Activated CD8-positive, alpha-beta memory T cell treated with anti-CD3 and anti-CD28 coated beads, Interleukin-2, amount 50 U/mL, for 4 hours (primary cell): ENCODE data around the gene AR.
"Not testable (repeated sequence)": the region's sequence is repeated elsewhere in the genome, so short reads cannot be mapped to it uniquely, and the experiment has no call there.

Experiments
- DNase-seq: peaks from one replicate; pipeline ENCODE4 v3.0.0-alpha.2; 2020

The AR gene

GRCh38 chrX:67637293-67637692 is 93.5 kb downstream of the AR start:
- DNase-seq, result not testable (repeated sequence)

GRCh38 chrX:67648361-67648760 is 104.5 kb downstream of the AR start:
- no peak for DNase-seq

- no peak for DNase-seq
Measured at GRCh38 chrX:67651437-67652142, 107.8 kb downstream of the AR start.

DNA sequence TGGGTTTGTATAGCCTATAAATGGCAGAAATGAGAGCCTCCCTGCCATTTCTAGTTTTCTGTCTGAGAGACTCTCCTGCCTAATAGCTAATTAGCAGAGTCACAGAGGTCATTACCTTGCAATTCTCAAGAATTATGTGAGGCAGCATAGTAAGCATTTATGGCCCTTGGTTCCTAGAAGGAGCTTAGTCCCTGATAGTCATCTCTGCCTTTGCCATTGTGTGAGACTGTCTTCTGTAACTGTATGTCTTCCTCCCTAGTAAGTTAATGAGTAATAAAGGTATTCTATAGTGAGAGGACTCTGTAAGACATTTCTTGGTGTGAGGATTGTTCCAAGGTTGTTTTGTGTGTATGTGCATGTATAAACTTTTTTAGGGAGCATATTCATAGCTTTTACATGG is 108.7 kb downstream of the AR start:
- DNase-seq, result no peak

DNA sequence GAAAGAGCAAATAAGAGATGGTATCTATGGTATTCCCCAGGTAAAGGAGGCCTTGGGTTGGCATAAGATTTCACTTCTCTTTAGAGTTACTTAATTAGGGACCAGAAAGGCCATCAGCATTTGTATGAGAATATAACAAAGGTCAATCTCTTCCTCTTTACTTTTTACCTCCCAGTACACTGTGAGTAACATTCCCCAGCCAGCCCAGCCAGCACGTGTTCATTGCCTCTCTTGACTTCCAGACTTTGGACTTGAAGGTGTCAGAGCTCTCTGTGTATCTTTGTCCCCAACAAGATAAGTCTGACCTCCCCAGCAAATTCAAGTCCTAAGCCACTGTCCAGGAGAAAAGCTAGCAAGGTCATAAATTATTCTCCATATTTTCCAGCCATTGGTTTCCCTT is 110.5 kb downstream of the AR start:
- no peak for DNase-seq

DNA sequence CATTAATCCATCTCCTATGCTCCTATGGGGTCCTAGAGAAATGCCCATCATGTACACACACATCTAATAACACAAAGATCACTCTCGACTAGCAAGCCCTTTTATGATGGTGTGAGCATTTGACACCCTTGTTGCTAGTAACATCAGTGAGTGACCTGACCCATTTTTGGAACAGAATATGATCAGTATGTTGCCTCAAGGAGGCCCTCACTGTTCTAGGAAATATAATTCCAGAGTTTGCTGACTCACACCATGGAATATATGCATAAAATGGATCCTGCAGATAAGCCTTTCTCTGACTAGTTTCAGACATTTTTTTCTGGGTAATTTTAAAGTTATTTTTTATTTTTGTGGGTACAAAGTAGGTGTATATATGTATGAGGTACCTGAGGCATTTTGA is 121.8 kb downstream of the AR start:
- DNase-seq, result no peak

- not testable (repeated sequence) for DNase-seq
Measured at GRCh38 chrX:67670717-67671116, 126.9 kb downstream of the AR start.

DNA sequence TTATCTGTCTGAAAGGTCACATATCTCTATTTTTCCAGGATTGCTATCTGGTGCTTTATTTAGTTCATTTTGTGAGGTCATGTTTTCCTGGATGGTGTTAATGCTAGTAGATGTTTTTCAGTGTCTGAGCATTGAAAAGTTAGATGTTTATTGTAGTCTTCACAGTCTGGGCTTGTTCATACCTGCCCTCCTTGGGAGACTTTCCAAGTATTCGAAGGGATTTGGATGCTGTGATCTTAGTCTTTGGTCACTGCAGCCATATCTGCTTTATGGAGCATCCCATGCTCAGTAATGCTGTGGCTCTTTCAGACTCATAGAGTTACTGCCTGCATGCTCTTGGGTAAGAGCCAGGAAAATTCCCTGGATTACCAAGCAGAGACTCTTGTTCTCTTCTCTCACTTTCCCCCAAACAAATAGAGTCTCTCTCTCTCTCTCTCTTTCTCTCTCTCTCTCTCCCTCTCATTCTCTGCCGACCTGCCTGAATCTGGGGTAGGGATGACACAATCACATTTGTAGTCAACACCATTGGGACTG is 130.0 kb downstream of the AR start:
- DNase-seq, result no peak

GRCh38 chrX:67674741-67675140 is 130.9 kb downstream of the AR start:
- DNase-seq, result no peak

DNA sequence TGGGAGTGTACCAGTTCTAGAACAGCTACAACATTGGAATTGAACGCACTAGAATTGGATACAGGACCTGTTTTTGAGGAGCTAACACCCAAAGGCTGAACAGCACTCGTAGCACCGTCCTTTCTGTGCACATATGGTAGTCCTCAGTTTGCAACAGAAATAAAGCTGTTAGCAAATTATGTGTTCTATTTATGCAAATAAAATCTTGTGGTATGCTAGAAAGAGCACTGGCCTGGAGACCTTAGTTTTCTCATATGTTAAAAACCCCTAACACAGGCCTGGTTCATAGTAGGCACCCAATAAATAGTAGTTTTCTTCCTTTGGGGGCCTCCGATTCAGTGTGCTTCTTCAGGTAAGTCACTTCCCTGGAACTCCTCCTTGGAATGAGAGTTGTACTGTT is 140.3 kb downstream of the AR start:
- no peak for DNase-seq

GRCh38 chrX:67692246-67692645 is 148.4 kb downstream of the AR start:
- no peak for DNase-seq

DNA sequence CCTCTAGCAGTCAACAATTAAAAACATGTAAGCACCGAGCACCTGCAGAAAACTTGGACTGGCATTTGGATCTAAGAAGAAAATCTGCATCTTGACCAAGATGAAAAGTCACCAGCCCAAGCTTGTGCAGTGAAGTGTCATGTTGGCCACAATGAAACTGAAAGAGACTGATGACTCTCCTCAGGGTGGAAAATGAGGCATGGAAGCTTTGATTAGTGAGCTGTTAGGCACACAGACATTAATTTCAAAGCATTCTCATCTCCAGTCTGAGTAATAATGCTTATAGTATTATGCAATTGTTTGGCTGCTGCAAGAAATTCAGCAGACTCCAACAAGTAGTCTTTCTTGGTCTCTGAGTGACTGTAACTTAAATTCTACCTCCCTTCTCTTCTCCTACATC is 150.1 kb downstream of the AR start:
- DNase-seq, result no peak

GRCh38 chrX:67697452-67697851 is 153.6 kb downstream of the AR start:
- no peak for DNase-seq

DNA sequence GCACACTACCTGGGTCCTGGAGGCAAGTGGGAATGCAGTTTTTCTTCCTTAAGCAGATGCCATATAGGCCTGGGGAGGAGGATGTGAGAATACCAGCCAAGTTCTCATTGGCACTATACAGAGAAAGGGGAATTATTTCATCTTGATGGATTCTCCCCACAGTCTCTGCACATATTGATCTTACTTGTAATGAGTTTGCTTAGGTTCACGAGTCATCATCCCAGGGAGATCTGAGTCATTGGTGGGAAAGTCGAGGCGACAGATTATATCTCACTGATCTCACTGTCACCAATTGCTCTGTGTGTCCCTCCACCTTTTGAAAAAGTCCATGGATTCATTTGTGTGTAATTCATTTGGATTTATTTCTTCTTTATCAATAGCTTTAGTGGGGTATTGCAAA is 156.8 kb downstream of the AR start:
- DNase-seq, result no peak

- no peak for DNase-seq
Measured at GRCh38 chrX:67714004-67714403, 170.2 kb downstream of the AR start.

DNA sequence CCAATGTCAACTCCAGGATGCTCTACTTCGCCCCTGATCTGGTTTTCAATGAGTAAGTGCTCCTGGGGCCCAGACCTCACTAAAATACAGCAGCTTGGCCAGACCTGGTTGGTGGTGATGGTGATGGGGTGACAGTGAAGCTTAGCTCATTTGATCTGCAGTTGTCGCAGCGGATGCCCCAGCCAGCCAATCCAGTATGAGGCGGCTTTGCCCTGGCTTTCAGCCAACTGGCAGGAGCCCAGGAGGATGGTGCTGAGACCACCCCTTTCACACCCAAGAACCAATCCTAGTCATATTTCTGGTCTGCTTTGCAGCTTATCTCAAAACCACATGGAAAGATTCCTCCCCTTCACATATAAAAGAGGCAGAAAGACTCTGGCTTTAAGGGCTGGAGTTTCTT is 173.8 kb downstream of the AR start:
- DNase-seq, result no peak

DNA sequence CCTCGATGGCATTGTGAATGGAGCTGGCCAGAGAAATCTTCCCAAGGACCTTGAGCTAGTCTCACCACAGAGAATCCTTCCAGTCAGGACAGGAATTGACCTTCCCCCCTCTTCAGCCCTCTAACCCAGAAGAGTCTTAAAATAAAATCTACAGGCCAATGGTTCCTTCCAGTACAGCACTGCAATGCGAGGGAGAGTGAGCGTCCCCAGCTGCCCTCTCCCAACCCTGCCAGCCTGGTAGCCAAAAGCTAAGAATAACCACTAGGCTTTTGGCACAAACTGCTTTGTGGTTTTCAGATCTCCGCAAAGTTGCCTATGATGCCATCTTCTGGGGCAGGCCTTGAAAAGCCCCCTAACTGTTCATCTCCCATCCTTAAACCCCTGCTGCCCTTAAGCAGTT is 175.1 kb downstream of the AR start:
- no peak for DNase-seq

DNA sequence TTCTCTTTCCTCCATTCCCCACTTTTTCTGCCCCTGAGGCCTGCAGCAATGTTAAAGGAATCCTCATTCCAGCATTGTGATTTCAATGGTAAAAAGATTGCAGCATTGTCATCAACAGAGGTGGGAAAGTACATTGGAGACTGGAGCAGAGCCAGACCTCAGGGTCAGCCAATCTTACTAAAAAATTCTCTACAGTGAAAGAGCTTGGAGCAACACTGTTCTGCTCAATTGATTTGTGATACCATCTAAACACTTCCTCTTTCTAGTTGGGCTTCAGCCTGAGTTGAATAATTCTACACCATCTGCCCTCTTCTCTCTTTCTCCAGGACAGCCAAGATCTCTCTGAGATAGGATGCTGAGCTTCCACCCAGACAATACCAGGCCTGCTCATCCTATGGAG is 176.5 kb downstream of the AR start:
- DNase-seq, result no peak

DNA sequence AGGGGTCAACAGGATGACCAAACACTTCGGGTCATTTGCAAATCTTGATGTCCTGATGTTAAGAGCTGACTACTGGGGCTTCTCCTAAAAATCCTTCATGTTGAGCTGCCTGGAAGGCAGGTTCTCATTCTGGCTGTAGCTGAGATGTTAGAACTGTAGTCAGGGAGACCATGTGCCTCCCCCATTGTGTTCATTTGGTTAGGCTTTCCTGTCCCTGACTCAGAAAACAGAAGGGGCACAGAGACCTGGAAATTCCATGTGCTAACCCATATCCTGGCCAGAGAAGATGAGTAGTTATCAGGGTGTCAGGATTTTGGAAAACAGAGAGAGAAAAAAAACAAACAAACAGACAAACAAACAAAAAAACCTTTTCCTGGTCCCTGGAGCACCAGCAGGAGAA is 177.5 kb downstream of the AR start:
- DNase-seq, result no peak

DNA sequence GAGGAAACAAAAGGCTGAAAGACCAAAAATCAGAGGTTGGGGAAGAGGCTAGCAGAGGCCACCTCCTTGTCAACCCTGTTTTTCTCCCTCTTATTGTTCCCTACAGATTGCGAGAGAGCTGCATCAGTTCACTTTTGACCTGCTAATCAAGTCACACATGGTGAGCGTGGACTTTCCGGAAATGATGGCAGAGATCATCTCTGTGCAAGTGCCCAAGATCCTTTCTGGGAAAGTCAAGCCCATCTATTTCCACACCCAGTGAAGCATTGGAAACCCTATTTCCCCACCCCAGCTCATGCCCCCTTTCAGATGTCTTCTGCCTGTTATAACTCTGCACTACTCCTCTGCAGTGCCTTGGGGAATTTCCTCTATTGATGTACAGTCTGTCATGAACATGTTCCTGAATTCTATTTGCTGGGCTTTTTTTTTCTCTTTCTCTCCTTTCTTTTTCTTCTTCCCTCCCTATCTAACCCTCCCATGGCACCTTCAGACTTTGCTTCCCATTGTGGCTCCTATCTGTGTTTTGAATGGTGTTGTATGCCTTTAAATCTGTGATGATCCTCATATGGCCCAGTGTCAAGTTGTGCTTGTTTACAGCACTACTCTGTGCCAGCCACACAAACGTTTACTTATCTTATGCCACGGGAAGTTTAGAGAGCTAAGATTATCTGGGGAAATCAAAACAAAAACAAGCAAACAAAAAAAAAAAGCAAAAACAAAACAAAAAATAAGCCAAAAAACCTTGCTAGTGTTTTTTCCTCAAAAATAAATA is 179.9 kb downstream of the AR start:
- no peak for DNase-seq

GRCh38 chrX:67724359-67725110 is 180.7 kb downstream of the AR start:
- DNase-seq, result no peak

DNA sequence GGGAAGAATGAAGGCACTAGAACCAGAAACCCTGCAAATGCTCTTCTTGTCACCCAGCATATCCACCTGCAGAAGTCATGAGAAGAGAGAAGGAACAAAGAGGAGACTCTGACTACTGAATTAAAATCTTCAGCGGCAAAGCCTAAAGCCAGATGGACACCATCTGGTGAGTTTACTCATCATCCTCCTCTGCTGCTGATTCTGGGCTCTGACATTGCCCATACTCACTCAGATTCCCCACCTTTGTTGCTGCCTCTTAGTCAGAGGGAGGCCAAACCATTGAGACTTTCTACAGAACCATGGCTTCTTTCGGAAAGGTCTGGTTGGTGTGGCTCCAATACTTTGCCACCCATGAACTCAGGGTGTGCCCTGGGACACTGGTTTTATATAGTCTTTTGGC is 181.7 kb downstream of the AR start:
- DNase-seq, result no peak

DNA sequence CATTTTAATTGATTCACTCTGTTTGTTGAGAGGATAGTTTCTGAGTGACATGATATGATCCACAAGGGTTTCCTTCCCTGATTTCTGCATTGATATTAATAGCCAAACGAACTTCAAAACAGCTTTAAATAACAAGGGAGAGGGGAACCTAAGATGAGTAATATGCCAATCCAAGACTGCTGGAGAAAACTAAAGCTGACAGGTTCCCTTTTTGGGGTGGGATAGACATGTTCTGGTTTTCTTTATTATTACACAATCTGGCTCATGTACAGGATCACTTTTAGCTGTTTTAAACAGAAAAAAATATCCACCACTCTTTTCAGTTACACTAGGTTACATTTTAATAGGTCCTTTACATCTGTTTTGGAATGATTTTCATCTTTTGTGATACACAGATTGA is 182.2 kb downstream of the AR start:
- no peak for DNase-seq

DNA sequence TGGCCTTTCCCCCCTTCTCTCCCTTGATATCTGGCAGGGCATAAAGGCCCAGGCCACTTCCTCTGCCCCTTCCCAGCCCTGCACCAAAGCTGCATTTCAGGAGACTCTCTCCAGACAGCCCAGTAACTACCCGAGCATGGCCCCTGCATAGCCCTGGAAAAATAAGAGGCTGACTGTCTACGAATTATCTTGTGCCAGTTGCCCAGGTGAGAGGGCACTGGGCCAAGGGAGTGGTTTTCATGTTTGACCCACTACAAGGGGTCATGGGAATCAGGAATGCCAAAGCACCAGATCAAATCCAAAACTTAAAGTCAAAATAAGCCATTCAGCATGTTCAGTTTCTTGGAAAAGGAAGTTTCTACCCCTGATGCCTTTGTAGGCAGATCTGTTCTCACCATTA is 183.8 kb downstream of the AR start:
- DNase-seq, result no peak
